Adrenal gland (tissue), 12 donors: Measurements from ENCODE around the gene FMNL2. TPM values are rescaled to one million over a fixed set of nuclear protein-coding genes. Genes with fewer than 3 reads are reported as not detected.

Experiments used
- DNase-seq, 7 donors: peaks; one replicate each; pipeline ENCODE4 v3.0.0-alpha.2; 2019 to 2020
- H3K27ac ChIP-seq, 5 donors: fragments of 200-600 bp; sonication (generic) in 4 of 5; 1 replicate in 3 of 5; 2 replicates in 2 of 5; pipeline versions ENCODE4 v1.5.1 to v1.8.0; 2016 to 2020; ENCODE audit warnings: mild to moderate bottlenecking in 1 of 5
- H3K27me3 ChIP-seq: fragments of 200-600 bp; 2 replicates; pipeline ENCODE4 v1.8.0; 2021
- H3K36me3 ChIP-seq, 2 donors: fragments of 200-600 bp; replicated peaks in 1 of 2; 1 replicate in 1 of 2; 2 replicates in 1 of 2; pipeline versions ENCODE4 v1.5.1 to v1.8.0; 2018 to 2022
- H3K4me1 ChIP-seq, 2 donors: fragments of 200-600 bp; replicated peaks in 1 of 2; 1 replicate in 1 of 2; 2 replicates in 1 of 2; pipeline versions ENCODE4 v1.5.1 to v1.8.0; 2018 to 2021
- H3K4me3 ChIP-seq, 4 donors: fragments of 200-600 bp; sonication (generic) in 3 of 4; one replicate each; pipeline ENCODE4 v1.5.1; 2016 to 2018
- H3K9me3 ChIP-seq, 3 donors: fragments of 200-600 bp; sonication (generic) in 1 of 3; replicated peaks in 1 of 3; 1 replicate in 2 of 3; 2 replicates in 1 of 3; pipeline versions ENCODE4 v1.5.1 to v1.8.0; 2016 to 2021
- POLR2A ChIP-seq, 2 donors: fragments of 450-650 bp; IDR thresholded peaks; one replicate each; pipeline ENCODE4 v1.6.1; 2017; ENCODE audit warnings: antibody characterized with exemption in 2 of 2, mild to moderate bottlenecking in 2 of 2, moderate library complexity in 1 of 2
- WGBS, 4 donors: extraction: QIAGEN DNeasy Blood & Tissue Kit in 2 of 4; methylation state at CpG; one replicate each; pipeline versions ENCODE4 v1.1.5 to v1.1.7; 2013 to 2017; 5-methylcytosine and 5-hydroxymethylcytosine counted together
- intact Hi-C, 2 donors: fragments of 100-400 bp; cut with DNase I; formaldehyde crosslinking; loops; one replicate each; pipeline versions ENCODE4 v1.14.1 to v1.15.0; 2022 to 2023
- polyA plus RNA-seq, 3 donors: library from polyadenylated mRNA; stranded (reverse); fragments of 200-250 nt in 2 of 3; fragments of 350-450 nt in 1 of 3; fragmentation: Illumina TruSeq in 1 of 3; extraction: RNeasy Lipid Tissue Mini Kit (QIAGEN cat#74804) in 1 of 3; gene quantifications; one replicate each; pipeline ENCODE4 v1.2.3, GENCODE V29; 2013 to 2014
- total RNA-seq, 9 donors: library from RNA; depleted of rRNA in 4 of 9; stranded (reverse); fragments of >200 nt in 4 of 9; fragments of 120-200 nt in 1 of 9; fragmentation: NEBNext Ultra II Directional in 1 of 9; extraction: Animal tissue kit (Norgen Biotek cat#: 25700) in 1 of 9; gene quantifications; one replicate each; pipeline versions ENCODE4 v1.1.0 to v1.2.4, GENCODE V29; 2013 to 2023
- TF ChIP-seq, protein P1 (sequence below), 6 experiments: fragments of 450-650 bp in 4 of 6; fragments of 200-600 bp in 2 of 6; sonication (generic) in 1 of 6; IDR thresholded peaks; 1 replicate in 5 of 6; 2 replicates in 1 of 6; pipeline versions ENCODE4 v1.5.1 to v1.8.0; 2016 to 2021; ENCODE audit warnings: antibody characterized with exemption in 6 of 6, mild to moderate bottlenecking in 2 of 6, moderate library complexity in 1 of 6
- donor health status: healthy with polysubstance abuse.
- donor health status: Bipolar disorder and iron deficiency.
- donor health status: DM: yes; HTN: yes; CAD: no.
- donor health status: DM: no; HTN: no; CAD: no.
- donor health status: DM: no; HTN: no; CAD: no.
- donor health status: DM: yes; HTN: yes; CAD: no.

The FMNL2 gene
- total and polyA plus RNA-seq, 12 donors = 23.5 to 54.2 (median 36.7) TPM

GRCh38 chr2:152380261-152381055 lies 45.5 kb downstream of the FMNL2 start:
- intact Hi-C loops = no loop called here
- H3K36me3 ChIP-seq = no peaks in the 10 kb centered on the region
- H3K27me3 ChIP-seq = no peaks in the 10 kb centered on the region
- TF ChIP-seq POLR2A (IDR thresholded peaks at IDR 0.05) = no peak
- TF ChIP-seq, protein P1, sequence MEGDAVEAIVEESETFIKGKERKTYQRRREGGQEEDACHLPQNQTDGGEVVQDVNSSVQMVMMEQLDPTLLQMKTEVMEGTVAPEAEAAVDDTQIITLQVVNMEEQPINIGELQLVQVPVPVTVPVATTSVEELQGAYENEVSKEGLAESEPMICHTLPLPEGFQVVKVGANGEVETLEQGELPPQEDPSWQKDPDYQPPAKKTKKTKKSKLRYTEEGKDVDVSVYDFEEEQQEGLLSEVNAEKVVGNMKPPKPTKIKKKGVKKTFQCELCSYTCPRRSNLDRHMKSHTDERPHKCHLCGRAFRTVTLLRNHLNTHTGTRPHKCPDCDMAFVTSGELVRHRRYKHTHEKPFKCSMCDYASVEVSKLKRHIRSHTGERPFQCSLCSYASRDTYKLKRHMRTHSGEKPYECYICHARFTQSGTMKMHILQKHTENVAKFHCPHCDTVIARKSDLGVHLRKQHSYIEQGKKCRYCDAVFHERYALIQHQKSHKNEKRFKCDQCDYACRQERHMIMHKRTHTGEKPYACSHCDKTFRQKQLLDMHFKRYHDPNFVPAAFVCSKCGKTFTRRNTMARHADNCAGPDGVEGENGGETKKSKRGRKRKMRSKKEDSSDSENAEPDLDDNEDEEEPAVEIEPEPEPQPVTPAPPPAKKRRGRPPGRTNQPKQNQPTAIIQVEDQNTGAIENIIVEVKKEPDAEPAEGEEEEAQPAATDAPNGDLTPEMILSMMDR (IDR thresholded peaks at IDR 0.05) = no peak
- 58 to 64% (median 60%) methylated on average over 5 of the region's 5 CpGs for WGBS, 4 donors
- no peaks in the 10 kb centered on the region for H3K9me3 ChIP-seq
- peaks cover 6 to 21% of the 10 kb centered on the region in 2 donors for H3K4me1 ChIP-seq
- no peak overlapping the region for H3K27ac ChIP-seq
- DNase-seq = no peak
- no peak overlapping the region for H3K4me3 ChIP-seq

GRCh38 chr2:152383702-152384101 lies 48.7 kb downstream of the FMNL2 start:
- DNase-seq = no peak
- H3K4me1 ChIP-seq = peaks cover 0 to 25% of the 10 kb centered on the region in 2 donors
- TF ChIP-seq, protein P1 (IDR thresholded peaks at IDR 0.05) = no peak
- TF ChIP-seq POLR2A (IDR thresholded peaks at IDR 0.05) = no peak
- intact Hi-C loops = no loop called here
- H3K36me3 ChIP-seq = no peaks in the 10 kb centered on the region
- H3K9me3 ChIP-seq = no peaks in the 10 kb centered on the region
- H3K4me3 ChIP-seq = no peak overlapping the region
- H3K27ac ChIP-seq = no peak overlapping the region
- H3K27me3 ChIP-seq = no peaks in the 10 kb centered on the region

DNA sequence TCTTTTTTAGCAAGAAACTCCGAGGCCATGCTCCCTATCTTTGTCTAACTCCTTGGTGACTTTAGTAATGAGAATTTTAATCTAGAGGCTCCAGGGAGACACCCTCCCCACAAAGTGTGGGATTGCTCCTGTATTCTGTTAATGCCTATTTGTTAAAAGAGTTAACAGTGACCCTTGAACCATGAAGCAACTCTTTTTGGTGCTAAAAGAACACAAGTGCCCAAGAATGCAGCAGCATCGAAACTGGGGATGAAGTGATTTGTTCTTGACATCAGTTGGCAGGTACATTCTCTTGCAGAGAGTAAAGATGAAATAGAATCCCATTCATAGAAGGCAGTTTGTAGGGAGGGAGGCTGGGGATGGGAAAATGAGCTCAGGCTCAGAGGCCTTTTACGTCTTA lies 50.0 kb downstream of the FMNL2 start:
- no peak overlapping the region for H3K27ac ChIP-seq
- no peaks in the 10 kb centered on the region for H3K36me3 ChIP-seq
- WGBS, 4 donors = 91 to 97% (median 93%) methylated on average over 3 of the region's 3 CpGs
- intact Hi-C loops = no loop called here
- H3K9me3 ChIP-seq = no peaks in the 10 kb centered on the region
- H3K4me3 ChIP-seq = no peak overlapping the region
- H3K27me3 ChIP-seq = no peaks in the 10 kb centered on the region
- peaks cover 0 to 30% of the 10 kb centered on the region in 2 donors for H3K4me1 ChIP-seq
- no peak for DNase-seq
- no peak for TF ChIP-seq POLR2A (IDR thresholded peaks at IDR 0.05)
- TF ChIP-seq, protein P1 (IDR thresholded peaks at IDR 0.05) = no peak

DNA sequence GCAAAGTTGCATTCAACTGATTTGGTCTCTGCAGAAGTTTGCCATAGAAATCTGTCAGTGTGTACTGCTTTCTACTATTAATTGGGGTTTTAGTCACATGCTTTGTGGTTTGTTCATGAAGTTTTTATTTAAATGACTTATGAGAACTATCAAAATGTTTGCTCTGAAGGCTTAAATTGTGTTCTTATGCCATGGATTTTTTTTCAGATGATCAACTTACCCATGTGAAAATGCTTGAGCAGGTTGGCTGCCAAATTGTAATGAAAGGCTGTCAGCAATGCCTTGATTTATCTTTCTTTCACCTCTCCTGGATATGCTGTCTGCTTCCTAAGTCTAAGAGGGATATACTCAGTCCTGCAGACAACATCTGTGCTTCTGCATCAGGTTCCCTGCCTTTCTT lies 50.7 kb downstream of the FMNL2 start:
- Histone ChIP-seq H3K27me3 (no peaks in the 10 kb centered on the region), H3K4me1 (peaks cover 0 to 24% of the 10 kb centered on the region in 2 donors), H3K27ac (no peak overlapping the region), H3K36me3 (no peaks in the 10 kb centered on the region), H3K9me3 (no peaks in the 10 kb centered on the region), H3K4me3 (no peak overlapping the region)
- DNase-seq = no peak
- intact Hi-C loops = no loop called here
- no peak for TF ChIP-seq POLR2A (IDR thresholded peaks at IDR 0.05)

DNA sequence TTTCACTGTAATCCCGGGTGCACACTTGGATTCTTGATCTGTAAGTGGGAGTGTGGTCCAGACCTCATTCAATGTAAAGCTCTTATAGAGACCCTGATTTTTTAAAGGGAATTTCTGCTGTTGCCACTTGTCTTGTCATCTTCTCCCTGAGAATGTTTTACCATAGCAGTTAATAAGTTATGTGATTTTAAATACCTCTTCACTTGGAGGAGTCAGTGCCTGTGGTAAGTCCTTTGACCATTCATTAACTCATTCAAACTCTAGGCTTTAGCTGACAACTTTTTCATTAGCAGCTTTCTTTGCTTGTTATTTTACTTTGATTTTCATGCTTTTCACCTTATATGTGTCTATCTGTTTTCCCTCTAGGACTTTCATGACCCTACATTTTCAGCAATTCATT lies 51.3 kb downstream of the FMNL2 start:
- WGBS, 4 donors = 88 to 100% (median 90%) methylated on average over 1 of the region's 1 CpG
- Histone ChIP-seq H3K27ac (no peak overlapping the region), H3K4me1 (peaks cover 4 to 24% of the 10 kb centered on the region in 2 donors), H3K4me3 (no peak overlapping the region), H3K27me3 (no peaks in the 10 kb centered on the region), H3K36me3 (no peaks in the 10 kb centered on the region), H3K9me3 (no peaks in the 10 kb centered on the region)
- intact Hi-C loops = no loop called here
- no peak for DNase-seq
- no peak for TF ChIP-seq POLR2A (IDR thresholded peaks at IDR 0.05)
- TF ChIP-seq, protein P1 (IDR thresholded peaks at IDR 0.05) = no peak
